NCI-H748 (cell line): ENCODE results near the gene CDH3.

Source experiments
- DNase-seq: peaks from one replicate; lab custom pipeline; 2025; ENCODE audit not compliant: unreplicated experiment; lab: John Stamatoyannopoulos, UW

The CDH3 gene

DNA sequence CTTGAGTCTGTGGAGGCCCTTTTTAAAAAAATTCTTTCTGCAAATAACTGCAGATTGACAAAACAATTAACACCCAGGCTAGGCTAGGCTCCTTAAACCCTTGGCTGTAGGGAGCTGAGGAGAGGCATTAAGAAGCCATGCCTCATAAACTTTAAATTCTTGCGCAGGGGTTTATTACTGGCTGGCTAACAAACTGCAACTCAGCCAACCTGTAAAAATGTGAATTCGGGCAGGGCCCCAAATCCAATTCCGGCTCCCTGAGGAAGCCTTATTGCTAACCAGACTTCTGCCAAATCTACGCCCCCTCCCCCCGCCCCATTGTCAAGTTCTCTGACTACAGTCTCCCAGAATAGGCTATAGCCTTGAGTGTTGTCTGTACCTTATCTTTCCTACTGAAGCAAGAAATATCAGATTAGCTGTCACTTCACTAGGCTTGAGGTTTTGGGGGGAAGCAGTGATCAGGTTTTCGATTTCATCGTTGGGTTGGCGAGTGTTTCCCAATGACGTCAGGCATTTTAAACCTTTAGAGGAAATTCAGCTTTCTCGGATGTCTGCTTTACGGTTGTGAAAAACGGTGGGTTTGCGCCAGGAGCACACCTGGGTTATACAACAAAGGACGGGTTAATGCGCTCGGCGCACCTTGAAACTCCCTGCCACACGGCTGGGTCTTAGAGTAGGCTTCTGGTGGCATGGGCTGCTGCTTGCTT, 2.0 kb downstream of the CDH3 start:
- DNase-seq = peak; percentile 1

DNA sequence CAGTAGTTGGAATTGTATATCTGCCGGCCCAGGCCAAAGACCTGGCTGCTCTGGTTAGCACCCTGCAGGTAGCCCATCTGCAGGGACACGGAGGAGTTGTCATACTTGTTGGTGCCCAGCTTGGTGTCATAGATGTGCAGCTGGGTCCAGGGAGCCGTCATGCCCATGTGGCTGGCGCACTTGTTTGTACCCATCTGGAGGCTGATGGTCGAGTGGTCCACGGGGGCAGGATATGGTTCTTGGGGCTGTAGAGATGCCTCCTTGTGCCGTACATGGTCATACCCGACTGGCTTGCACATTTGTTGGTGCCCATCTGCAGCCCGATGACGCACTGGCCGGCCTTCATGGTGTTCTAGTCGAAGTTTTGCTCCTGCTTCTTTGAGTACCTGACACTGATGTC, 6.0 kb downstream of the CDH3 start:
- no peak for DNase-seq

DNA sequence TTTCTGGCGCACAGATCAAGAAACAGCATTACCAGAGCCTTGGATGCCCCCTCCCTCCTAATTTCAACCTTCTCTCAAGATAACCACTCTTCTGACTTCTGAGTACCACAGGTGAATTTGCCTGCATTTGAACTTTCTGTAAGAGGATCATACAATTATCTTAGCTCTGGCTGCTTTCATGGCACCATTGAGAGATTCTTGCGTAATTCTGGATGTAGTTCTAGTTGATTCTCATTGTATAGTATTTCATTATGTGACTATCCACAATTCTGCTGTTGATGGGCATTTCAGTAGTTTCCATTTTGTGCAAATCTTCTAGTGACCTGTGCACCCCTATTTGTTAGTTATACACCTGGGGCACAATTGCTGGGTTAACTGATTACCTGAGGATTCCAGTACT, 7.5 kb downstream of the CDH3 start:
- DNase-seq = no peak

GRCh38 chr16:68655806-68656205, 10.7 kb downstream of the CDH3 start:
- DNase-seq = no peak

DNA sequence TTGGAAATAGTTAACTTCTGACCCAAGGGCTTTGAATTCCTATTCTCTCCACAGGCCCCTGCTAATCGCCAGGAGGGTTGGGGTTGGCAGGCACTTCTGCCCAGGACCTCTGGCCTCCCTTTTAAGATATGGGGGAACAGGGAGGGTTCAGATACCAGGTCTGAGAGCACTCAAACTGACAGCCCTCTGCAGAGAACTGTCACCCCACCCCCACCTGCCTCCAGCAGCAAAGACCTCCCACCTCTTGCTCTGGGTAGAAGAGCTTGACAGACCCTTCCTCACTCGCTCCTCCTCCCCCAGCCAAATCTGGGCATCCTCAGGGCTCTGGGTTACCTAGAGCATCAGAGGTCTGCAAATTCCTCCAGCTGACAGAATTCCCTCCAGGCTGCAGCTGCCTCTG, 11.6 kb downstream of the CDH3 start:
- DNase-seq = no peak

DNA sequence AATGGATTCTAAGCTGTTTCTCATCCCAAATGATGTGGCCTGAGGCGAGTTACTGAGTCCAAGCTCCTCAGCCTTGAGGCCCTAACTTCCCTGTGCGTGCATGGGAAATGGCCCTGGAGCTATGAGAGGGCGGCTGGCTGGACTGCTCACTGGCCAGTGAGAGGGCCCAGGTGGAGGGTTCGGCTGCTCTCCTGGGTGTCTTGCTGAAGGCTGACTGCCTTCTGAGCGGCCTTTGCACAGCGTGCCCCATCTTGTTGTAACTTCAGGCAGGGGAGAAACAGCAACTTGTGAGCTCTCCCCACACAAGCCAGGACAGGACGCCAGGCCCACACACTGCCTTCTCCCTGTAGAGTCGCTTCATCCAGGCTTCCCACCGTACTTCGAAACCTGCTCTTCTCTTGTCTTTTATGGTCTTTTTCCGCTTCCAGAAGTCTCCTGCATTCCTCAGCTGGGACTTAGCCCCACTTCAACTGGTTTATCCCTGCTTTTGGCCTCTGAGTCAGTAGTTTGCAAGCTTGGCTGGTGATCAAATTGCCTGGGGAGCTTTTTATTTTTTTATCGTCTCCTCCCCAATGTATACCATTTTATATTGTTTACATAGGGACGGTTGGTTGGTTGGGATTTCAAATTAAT, 13.3 kb downstream of the CDH3 start:
- DNase-seq = no peak

DNA sequence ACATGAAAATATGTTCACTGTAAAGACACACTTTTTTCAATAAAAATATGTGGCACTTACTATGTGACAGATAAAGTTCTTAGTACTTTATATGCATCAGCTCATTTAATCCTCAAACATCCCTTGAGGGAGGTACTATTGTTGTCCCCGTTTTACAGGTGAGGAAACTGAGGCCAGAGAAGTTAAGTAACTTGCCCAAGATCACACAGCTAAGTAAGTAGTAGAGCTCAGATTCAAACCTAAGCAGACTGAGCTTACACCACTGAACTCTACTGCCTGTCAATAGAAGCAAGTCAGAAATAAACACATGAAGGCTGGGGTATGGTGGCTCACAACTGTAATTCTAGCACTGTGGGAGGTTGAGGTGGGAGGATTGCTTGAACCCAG, 13.9 kb downstream of the CDH3 start:
- no peak for DNase-seq

GRCh38 chr16:68659412-68660358, 14.6 kb downstream of the CDH3 start:
- no peak for DNase-seq

DNA sequence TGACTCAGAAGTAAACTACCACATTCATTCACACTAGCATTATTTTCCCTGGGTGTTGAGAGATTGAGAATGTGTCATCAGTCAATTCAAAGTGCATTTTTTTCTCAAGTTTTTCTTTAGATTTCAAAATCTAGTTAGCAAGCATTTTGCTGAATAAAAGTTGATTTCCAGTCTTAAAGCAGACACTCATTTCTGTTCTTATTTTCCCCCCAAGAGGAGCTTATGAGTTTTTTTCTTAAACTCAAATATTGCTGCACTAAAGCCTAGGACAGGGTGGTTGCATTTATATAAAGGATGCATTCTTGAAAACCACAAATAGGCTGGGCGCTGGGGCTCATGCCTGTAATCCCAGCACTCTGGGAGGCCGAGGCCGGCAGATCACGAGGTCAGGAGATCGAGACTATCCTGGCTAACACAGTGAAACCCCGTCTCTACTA, 15.3 kb downstream of the CDH3 start:
- DNase-seq = no peak

- no peak for DNase-seq
Observed at GRCh38 chr16:68662035-68662434, 16.9 kb downstream of the CDH3 start.

- DNase-seq = no peak
Observed at GRCh38 chr16:68664297-68664696, 19.2 kb downstream of the CDH3 start.

DNA sequence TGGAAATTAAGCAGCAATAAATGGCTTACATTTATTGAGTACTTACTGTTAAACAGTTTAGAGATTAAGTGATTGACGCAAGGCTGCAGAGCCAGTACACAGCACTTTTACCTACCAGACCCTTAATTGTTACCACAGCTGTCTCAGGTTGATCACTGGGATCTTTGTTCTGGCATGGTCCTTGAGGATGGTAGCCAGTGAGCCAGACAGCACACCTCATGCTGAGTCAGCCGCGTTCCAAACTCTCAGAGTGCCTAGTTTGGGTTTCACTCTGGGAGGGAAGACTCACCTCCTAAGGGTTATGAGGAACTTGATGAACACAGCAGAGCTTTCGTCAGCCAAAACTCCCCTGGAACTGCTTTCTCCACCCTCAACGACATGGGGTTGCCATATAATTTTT, 20.4 kb downstream of the CDH3 start:
- no peak for DNase-seq

GRCh38 chr16:68668266-68668665, 23.2 kb downstream of the CDH3 start:
- no peak for DNase-seq

DNA sequence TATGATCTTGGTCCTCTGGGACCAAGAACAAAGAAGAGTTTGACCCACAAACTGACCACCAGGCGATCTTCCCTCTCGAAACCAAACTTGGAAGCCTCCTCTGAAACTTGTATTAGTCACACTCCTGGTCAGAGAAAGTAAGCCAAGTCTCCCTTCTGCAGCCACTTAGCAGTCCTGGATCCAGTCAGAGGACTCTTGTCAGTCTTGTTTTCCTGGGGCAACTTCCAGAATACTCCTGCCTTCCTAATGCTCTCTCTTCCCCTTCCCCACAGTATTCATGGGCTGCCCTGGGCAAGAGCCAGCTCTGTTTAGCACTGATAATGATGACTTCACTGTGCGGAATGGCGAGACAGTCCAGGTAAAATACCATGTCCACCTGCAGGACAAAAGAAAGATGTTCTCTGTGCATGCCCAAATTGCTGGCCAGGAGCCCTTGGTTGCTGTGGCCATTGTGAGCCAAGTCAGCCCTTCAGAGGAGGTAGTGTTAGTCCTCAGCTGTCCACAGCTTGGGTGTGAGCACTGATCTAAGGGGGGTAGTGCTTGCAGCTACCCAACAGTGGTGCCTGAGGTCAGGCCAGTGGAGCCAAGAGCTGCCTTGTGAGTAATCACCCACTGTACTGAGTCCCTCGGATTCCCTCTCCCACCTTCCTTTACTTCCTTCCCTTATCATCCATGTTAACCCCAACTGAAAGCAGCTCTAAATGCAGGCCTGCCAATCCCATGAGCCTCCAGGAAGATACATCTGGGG, 31.2 kb downstream of the CDH3 start:
- DNase-seq = no peak

- DNase-seq = no peak
Observed at GRCh38 chr16:68681038-68681437, 35.9 kb downstream of the CDH3 start.

- DNase-seq = no peak
Observed at GRCh38 chr16:68685685-68686478, 40.8 kb downstream of the CDH3 start.

- no peak for DNase-seq
Observed at GRCh38 chr16:68686905-68687304, 41.8 kb downstream of the CDH3 start.

- DNase-seq = no peak
Observed at GRCh38 chr16:68689921-68690320, 44.8 kb downstream of the CDH3 start.

GRCh38 chr16:68695575-68695974, 50.5 kb downstream of the CDH3 start:
- DNase-seq = no peak

- DNase-seq = peak; percentile 81
Observed at GRCh38 chr16:68696514-68696913, 51.4 kb downstream of the CDH3 start.
